Right atrium auricular region (tissue), 2 donors: ENCODE measurements around the gene ACOX3. TPM values are rescaled to one million over a fixed set of nuclear protein-coding genes. Genes with fewer than 3 reads are reported as not detected.

Experiments used
- DNase-seq: peaks from one replicate; pipeline ENCODE4 v3.0.0-alpha.2; 2019; ENCODE audit warnings: low spot score
- H3K27ac ChIP-seq, 2 donors: fragments of 200-600 bp; sonication (generic); 1 replicate in 1 of 2; 2 replicates in 1 of 2; pipeline ENCODE4 v1.5.1; 2016 to 2019
- H3K27me3 ChIP-seq, 2 donors: fragments of 200-600 bp; sonication (generic); one replicate each; pipeline versions ENCODE4 v1.5.1 to v1.6.0; 2017 to 2019
- H3K36me3 ChIP-seq: fragments of 200-600 bp; sonication (generic); one replicate; pipeline ENCODE4 v1.5.1; 2016
- H3K4me1 ChIP-seq, 2 donors: fragments of 200-600 bp; sonication (generic); one replicate each; pipeline versions ENCODE4 v1.5.1 to v1.6.0; 2017 to 2019
- H3K4me3 ChIP-seq, 2 donors: fragments of 200-600 bp; sonication (generic); 1 replicate in 1 of 2; 2 replicates in 1 of 2; pipeline ENCODE4 v1.5.1; 2017 to 2019; ENCODE audit warnings: mild to moderate bottlenecking in 1 of 2, moderate library complexity in 1 of 2
- H3K9me3 ChIP-seq, 2 donors: fragments of 200-600 bp; sonication (generic); one replicate each; pipeline ENCODE4 v1.5.1; 2019
- CTCF ChIP-seq, 2 donors: fragments of 200-600 bp; sonication (generic); IDR thresholded peaks; one replicate each; pipeline ENCODE4 v1.5.1; 2019; ENCODE audit warnings: antibody characterized with exemption in 2 of 2
- total RNA-seq, 2 donors: library from RNA; depleted of rRNA; stranded (reverse); fragments of >200 nt; gene quantifications; one replicate each; pipeline ENCODE4 v1.1.0, GENCODE V29; 2016

ACOX3 gene
- total RNA-seq, 2 donors from 2014 or later: 66.9 to 68.8 TPM

- TF ChIP-seq CTCF (IDR thresholded peaks at IDR 0.05): no peak
- no peaks in the 10 kb centered on the region for H3K27me3 ChIP-seq
- H3K27ac ChIP-seq: no peak overlapping the region
- peaks cover 51% of the 10 kb centered on the region for H3K36me3 ChIP-seq
- no peak for DNase-seq
- no peak overlapping the region for H3K4me3 ChIP-seq
- no peaks in the 10 kb centered on the region for H3K4me1 ChIP-seq
- no peaks in the 10 kb centered on the region for H3K9me3 ChIP-seq
These were observed 23.9 kb upstream of the ACOX3 start for GRCh38 chr4:8464381-8464780.

GRCh38 chr4:8463811-8464210 lies 23.3 kb upstream of the ACOX3 start:
- H3K4me3 ChIP-seq: no peak overlapping the region
- TF ChIP-seq CTCF (IDR thresholded peaks at IDR 0.05): no peak
- peaks cover 51% of the 10 kb centered on the region for H3K36me3 ChIP-seq
- H3K4me1 ChIP-seq: no peaks in the 10 kb centered on the region
- no peaks in the 10 kb centered on the region for H3K9me3 ChIP-seq
- H3K27ac ChIP-seq: no peak overlapping the region
- no peak for DNase-seq
- no peaks in the 10 kb centered on the region for H3K27me3 ChIP-seq

- Histone ChIP-seq H3K27me3 (no peaks in the 10 kb centered on the region), H3K4me3 (no peak overlapping the region), H3K4me1 (no peaks in the 10 kb centered on the region), H3K9me3 (no peaks in the 10 kb centered on the region), H3K36me3 (peaks cover 61% of the 10 kb centered on the region), H3K27ac (no peak overlapping the region)
- DNase-seq: no peak
- no peak for TF ChIP-seq CTCF (IDR thresholded peaks at IDR 0.05)
These were observed 21.1 kb upstream of the ACOX3 start for GRCh38 chr4:8461616-8462015.

- Histone ChIP-seq H3K4me1 (no peaks in the 10 kb centered on the region), H3K27me3 (no peaks in the 10 kb centered on the region), H3K4me3 (no peak overlapping the region), H3K9me3 (no peaks in the 10 kb centered on the region), H3K36me3 (peaks cover 62% of the 10 kb centered on the region), H3K27ac (no peak overlapping the region)
- TF ChIP-seq CTCF (IDR thresholded peaks at IDR 0.05): no peak
- DNase-seq: no peak
These were observed 20.6 kb upstream of the ACOX3 start for GRCh38 chr4:8461086-8461485.

- Histone ChIP-seq H3K9me3 (no peaks in the 10 kb centered on the region), H3K27ac (no peak overlapping the region), H3K27me3 (no peaks in the 10 kb centered on the region), H3K4me3 (no peak overlapping the region), H3K36me3 (peaks cover 61% of the 10 kb centered on the region), H3K4me1 (no peaks in the 10 kb centered on the region)
- TF ChIP-seq CTCF (IDR thresholded peaks at IDR 0.05): no peak
- no peak for DNase-seq
These were observed 19.4 kb upstream of the ACOX3 start for GRCh38 chr4:8459867-8460445.

- H3K27me3 ChIP-seq: no peaks in the 10 kb centered on the region
- no peak for TF ChIP-seq CTCF (IDR thresholded peaks at IDR 0.05)
- no peak for DNase-seq
- H3K36me3 ChIP-seq: peaks cover 83% of the 10 kb centered on the region
- H3K4me1 ChIP-seq: no peaks in the 10 kb centered on the region
- H3K9me3 ChIP-seq: no peaks in the 10 kb centered on the region
- no peak overlapping the region for H3K27ac ChIP-seq
- no peak overlapping the region for H3K4me3 ChIP-seq
These were observed 17.2 kb upstream of the ACOX3 start for GRCh38 chr4:8457646-8458252.
